ENCODE results near the gene UBXN1. TPM values are rescaled to one million over a fixed set of nuclear protein-coding genes. Genes with fewer than 3 reads are reported as not detected.

The UBXN1 gene
- total RNA-seq, 4 donors from 2014 or later = 192 to 277 (median 234) TPM

Small RNA genes within 50 kb of the gene (small RNA-seq; reads per million reads assigned to genes)
- 0 reads per million in 3 donors for gene SNORA57

Other genes starting within 250 kb of the UBXN1 start
- 1,000 to 10,000 TPM; 1,278 to 2,374 (median 1,866) TPM for gene AHNAK, start 132.3 kb downstream of the UBXN1 start, total RNA-seq
- 1,000 to 10,000 TPM; 1,068 to 1,537 (median 1,375) TPM for gene EEF1G, start 105.2 kb downstream of the UBXN1 start, total RNA-seq
- 1 to 10 TPM; 4.2 to 8.0 (median 6.0) TPM for gene TUT1, start 87.5 kb downstream of the UBXN1 start, total RNA-seq
- 10 to 100 TPM; 60.2 to 91.4 (median 88.3) TPM for gene MTA2, start 77.2 kb downstream of the UBXN1 start, total RNA-seq
- gene EML3, start 66.3 kb downstream of the UBXN1 start, total RNA-seq = 10 to 100 TPM; 27.0 to 33.6 (median 29.0) TPM
- 10 to 100 TPM in 2 of 4 donors, 1 to 10 TPM in 2; 3.7 to 11.9 (median 10.1) TPM for gene ROM1, start 65.8 kb downstream of the UBXN1 start, total RNA-seq
- gene B3GAT3, start 57.1 kb downstream of the UBXN1 start, total RNA-seq = 10 to 100 TPM; 20.3 to 33.3 (median 22.1) TPM
- gene GANAB, start 32.5 kb downstream of the UBXN1 start, total RNA-seq = 100 to 1,000 TPM in 2 of 4 donors, 10 to 100 TPM in 2; 77.7 to 129 (median 111) TPM
- 10 to 100 TPM in 3 of 4 donors, 1 to 10 TPM in 1; 9.6 to 22.7 (median 21.7) TPM for gene INTS5, start 25.8 kb downstream of the UBXN1 start, total RNA-seq
- 10 to 100 TPM; 23.7 to 38.0 (median 33.0) TPM for gene C11orf98, start 13.9 kb downstream of the UBXN1 start, total RNA-seq
- gene CSKMT, start 13.8 kb downstream of the UBXN1 start, total RNA-seq = 1 to 10 TPM; 2.9 to 4.9 (median 3.1) TPM
- gene UQCC3, start 7.4 kb downstream of the UBXN1 start, total RNA-seq = 1 to 10 TPM; 6.3 to 7.5 (median 7.1) TPM
- gene LBHD1, start 6.8 kb downstream of the UBXN1 start, total RNA-seq = 1 to 10 TPM; 1.6 to 2.5 (median 1.7) TPM
- gene LRRN4CL, start 10.5 kb upstream of the UBXN1 start, total RNA-seq = 10 to 100 TPM; 29.9 to 48.2 (median 39.2) TPM
- gene BSCL2, start 28.4 kb upstream of the UBXN1 start, total RNA-seq = 10 to 100 TPM; 25.3 to 58.1 (median 39.2) TPM
- gene GNG3, start 28.6 kb upstream of the UBXN1 start, total RNA-seq = 1 to 10 TPM in 2 of 4 donors, under 1 TPM in 2; 0.65 to 1.5 (median 1.0) TPM
- gene HNRNPUL2, start 48.4 kb upstream of the UBXN1 start, total RNA-seq = 10 to 100 TPM; 19.5 to 45.0 (median 36.7) TPM
- 10 to 100 TPM; 12.9 to 22.9 (median 18.2) TPM for gene TTC9C, start 49.4 kb upstream of the UBXN1 start, total RNA-seq
- 10 to 100 TPM in 1 of 4 donors, 1 to 10 TPM in 3; 6.2 to 12.3 (median 9.1) TPM for gene ZBTB3, start 75.1 kb upstream of the UBXN1 start, total RNA-seq
- gene POLR2G, start 82.5 kb upstream of the UBXN1 start, total RNA-seq = 10 to 100 TPM; 41.1 to 48.2 (median 44.4) TPM
- gene TAF6L, start 92.3 kb upstream of the UBXN1 start, total RNA-seq = 10 to 100 TPM; 12.0 to 27.2 (median 14.6) TPM
- 10 to 100 TPM; 33.2 to 50.8 (median 44.8) TPM for gene TMEM179B, start 108.3 kb upstream of the UBXN1 start, total RNA-seq
- gene TMEM223, start 112.9 kb upstream of the UBXN1 start, total RNA-seq = 10 to 100 TPM; 13.7 to 17.9 (median 15.8) TPM
- 10 to 100 TPM; 38.6 to 86.4 (median 48.4) TPM for gene NXF1, start 126.4 kb upstream of the UBXN1 start, total RNA-seq
- gene STX5, start 153.0 kb upstream of the UBXN1 start, total RNA-seq = 10 to 100 TPM; 22.8 to 31.6 (median 31.6) TPM
- gene TEX54, start 153.8 kb upstream of the UBXN1 start, total RNA-seq = not detected
- 10 to 100 TPM; 18.3 to 53.1 (median 48.1) TPM for gene WDR74, start 160.5 kb upstream of the UBXN1 start, total RNA-seq
- gene SLC3A2, start 201.8 kb upstream of the UBXN1 start, total RNA-seq = 100 to 1,000 TPM in 1 of 4 donors, 10 to 100 TPM in 3; 53.2 to 123 (median 86.4) TPM
- gene CHRM1, start 242.3 kb upstream of the UBXN1 start, total RNA-seq = under 1 TPM in 2 of 4 donors, not detected in 2; 0.33 to 0.40 TPM